Psoas muscle (tissue), 8 donors: ENCODE results near the gene RHEX. TPM values are rescaled to one million over a fixed set of nuclear protein-coding genes. Genes with fewer than 3 reads are reported as not detected.

Experiments
- ATAC-seq, 4 donors: fragments of 200-7000 bp; cut with Tn5 transposase; one replicate each; pipeline ENCODE4 v1.9.1; 2020; ENCODE audit warnings: moderate library complexity in 3 of 4, mild to moderate bottlenecking in 2 of 4
- DNase-seq, 2 donors: peaks; one replicate each; pipeline ENCODE4 v3.0.0-alpha.2; 2020
- H3K27ac ChIP-seq: fragments of 200-600 bp; one replicate; pipeline ENCODE4 v1.8.0; 2022
- H3K27me3 ChIP-seq, 3 donors: fragments of 200-600 bp in 1 of 3; one replicate each; pipeline versions ENCODE4 v1.6.1 to v1.8.0; 2013 to 2022; ENCODE audit warnings: low read length in 2 of 3, mild to moderate bottlenecking in 2 of 3, moderate library complexity in 1 of 3; ENCODE audit not compliant: insufficient read depth in 3 of 3
- H3K36me3 ChIP-seq, 2 donors: fragments of 200-600 bp in 1 of 2; one replicate each; pipeline versions ENCODE4 v1.6.1 to v1.8.0; 2013 to 2022; ENCODE audit warnings: low read depth in 1 of 2, mild to moderate bottlenecking in 1 of 2, moderate library complexity in 1 of 2; ENCODE audit not compliant: insufficient read depth in 1 of 2
- H3K4me1 ChIP-seq: fragments of 200-600 bp; one replicate; pipeline ENCODE4 v1.8.0; 2022
- H3K4me3 ChIP-seq: fragments of 200-600 bp; one replicate; pipeline ENCODE4 v1.8.0; 2022; ENCODE audit warnings: mild to moderate bottlenecking
- H3K9me3 ChIP-seq: fragments of 200-600 bp; one replicate; pipeline ENCODE4 v1.8.0; 2022
- CTCF ChIP-seq: fragments of 200-600 bp; IDR thresholded peaks from one replicate; pipeline ENCODE4 v1.8.0; 2022; ENCODE audit warnings: antibody characterized with exemption
- WGBS, 3 donors: extraction: QIAGEN DNeasy Blood & Tissue Kit; methylation state at CpG; one replicate each; pipeline versions ENCODE4 v1.1.6 to v1.1.7; 2013; 5-methylcytosine and 5-hydroxymethylcytosine counted together
- intact Hi-C, 2 donors: fragments of 100-400 bp; cut with DNase I; formaldehyde crosslinking; loops; one replicate each; pipeline versions ENCODE4 v1.11.0 to v1.14.2; 2022
- polyA plus RNA-seq, 3 donors: library from polyadenylated mRNA; stranded (reverse); fragments of 200-250 nt; gene quantifications; one replicate each; pipeline ENCODE4 v1.2.3, GENCODE V29; 2013
- total RNA-seq, 4 donors: library from RNA; stranded (reverse); fragmentation: NEBNext Ultra II Directional in 2 of 4; extraction: Animal tissue kit (Norgen Biotek cat#: 25700) in 2 of 4; gene quantifications; one replicate each; pipeline versions ENCODE4 v1.2.1 to v1.2.4, GENCODE V29; 2021 to 2023
- donor health status: healthy with polysubstance abuse.
- donor health status: DM: no; HTN: no; CAD: no; lungs with moderate emphysema.
- donor health status: Bipolar disorder and iron deficiency.
- donor health status: healthy.
- donor health status: DM: yes; HTN: yes; CAD: no.
- donor health status: DM: no; HTN: no; CAD: no.
- donor health status: DM: no; HTN: no; CAD: no.
- donor health status: DM: yes; HTN: yes; CAD: no.

RHEX gene
- total and polyA plus RNA-seq, 7 donors = 0.13 to 0.95 (median 0.40) TPM; not detected in 1

DNA sequence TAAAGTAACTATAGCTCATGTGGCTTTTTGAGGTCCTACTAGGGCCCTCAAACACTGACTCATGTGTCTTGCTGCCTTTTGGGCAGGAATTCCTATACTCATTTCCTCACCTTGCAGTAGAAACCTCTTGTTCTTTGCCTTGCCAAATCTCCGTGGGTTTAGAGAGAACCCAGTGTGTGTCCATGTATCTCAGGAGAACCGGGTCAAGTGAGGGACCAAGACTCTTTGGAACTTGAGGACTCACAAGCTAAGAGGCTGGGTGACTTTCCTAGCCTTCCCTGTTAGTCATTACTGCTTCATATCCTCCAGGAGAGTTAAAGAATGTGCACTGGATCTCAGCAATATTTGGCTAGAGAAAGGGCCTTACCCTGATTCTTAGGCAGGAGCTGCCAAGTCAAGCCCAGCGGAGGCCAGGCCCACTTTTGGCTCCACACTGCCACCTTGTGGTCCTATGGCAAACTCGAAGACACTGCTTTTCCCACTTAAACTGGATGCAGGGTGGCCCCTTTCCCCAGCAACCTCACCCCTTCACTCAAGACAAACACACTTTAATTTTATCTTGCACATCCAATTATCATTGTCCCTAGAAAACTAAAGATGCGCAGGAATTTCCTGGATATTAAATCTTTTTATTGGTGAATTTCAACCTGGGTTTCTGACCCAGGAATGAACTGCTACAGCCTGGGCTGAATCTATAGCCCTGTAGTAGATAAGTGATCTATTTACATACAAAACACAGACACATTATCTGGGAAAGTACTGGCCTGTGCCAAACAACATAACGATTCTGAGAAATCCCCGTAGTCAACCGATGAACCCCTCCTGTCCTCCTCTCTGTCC, 53.6 kb downstream of the RHEX start:
- peak; percentile 83 to 94 (median 90) for ATAC-seq
- Histone ChIP-seq H3K36me3 (no peaks in the 10 kb centered on the region), H3K9me3 (no peaks in the 10 kb centered on the region), H3K4me1 (no peaks in the 10 kb centered on the region), H3K27me3 (no peaks in the 10 kb centered on the region), H3K27ac (no peak overlapping the region), H3K4me3 (no peak overlapping the region)
- DNase-seq = peak; percentile 77 to 85
- TF ChIP-seq CTCF = peak; percentile 88
- intact Hi-C loops = loop anchor here (1.0 to 5.0 kb wide), 6 partner anchors 74 to 314 kb away; no protein-coding TSS in a partner anchor
- WGBS, 3 donors = 44 to 47% (median 47%) methylated on average over 8 of the region's 8 CpGs

- H3K27ac ChIP-seq = no peak overlapping the region
- TF ChIP-seq CTCF = no peak
- H3K4me3 ChIP-seq = no peak overlapping the region
- H3K4me1 ChIP-seq = no peaks in the 10 kb centered on the region
- H3K9me3 ChIP-seq = no peaks in the 10 kb centered on the region
- WGBS, 3 donors = 66 to 70% (median 68%) methylated on average over 7 of the region's 7 CpGs
- no peak for DNase-seq
- no peaks in the 10 kb centered on the region for H3K36me3 ChIP-seq
- H3K27me3 ChIP-seq = no peaks in the 10 kb centered on the region
- no peak for ATAC-seq
- intact Hi-C loops = loop anchor here (2.0 to 5.0 kb wide), 5 partner anchors 75 to 315 kb away; no protein-coding TSS in a partner anchor
These were observed 54.2 kb downstream of the RHEX start for GRCh38 chr1:206107168-206107544.

DNA sequence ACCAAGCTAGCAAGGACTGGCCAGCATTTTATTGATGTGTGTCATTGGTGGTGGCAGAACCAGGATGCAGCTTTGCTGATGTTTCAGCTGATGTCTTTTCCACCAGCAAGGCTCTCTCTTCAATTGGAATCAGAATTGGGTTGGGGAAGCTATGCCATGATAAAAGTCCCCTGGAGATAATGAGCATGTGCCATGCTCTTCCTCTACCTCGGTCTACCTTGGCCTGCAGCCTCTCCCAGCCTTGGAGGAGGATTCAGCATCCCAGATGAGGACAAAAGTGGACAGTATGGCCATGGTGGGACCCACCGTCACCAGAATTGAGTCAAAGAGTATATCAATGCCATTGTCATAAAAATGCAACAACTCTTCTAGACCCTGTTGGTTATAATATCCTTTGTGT, 55.7 kb downstream of the RHEX start:
- H3K4me3 ChIP-seq = no peak overlapping the region
- ATAC-seq (no peak), DNase-seq (no peak)
- no peaks in the 10 kb centered on the region for H3K27me3 ChIP-seq
- 79 to 90% (median 83%) methylated on average over 2 of the region's 2 CpGs for WGBS, 3 donors
- H3K27ac ChIP-seq = no peak overlapping the region
- H3K4me1 ChIP-seq = no peaks in the 10 kb centered on the region
- no peaks in the 10 kb centered on the region for H3K9me3 ChIP-seq
- no peak for TF ChIP-seq CTCF
- intact Hi-C loops = loop anchor here (5.0 kb wide), 4 partner anchors 76 to 316 kb away; no protein-coding TSS in a partner anchor
- H3K36me3 ChIP-seq = no peaks in the 10 kb centered on the region

- Histone ChIP-seq H3K27ac (no peak overlapping the region), H3K27me3 (peaks cover 0 to 4% (median 0%) of the 10 kb centered on the region in 3 donors), H3K9me3 (no peaks in the 10 kb centered on the region), H3K4me1 (no peaks in the 10 kb centered on the region), H3K4me3 (no peak overlapping the region), H3K36me3 (no peaks in the 10 kb centered on the region)
- DNase-seq = no peak
- no peak for TF ChIP-seq CTCF
- intact Hi-C loops = loop anchor here (5.0 kb wide), 4 partner anchors 77 to 317 kb away; no protein-coding TSS in a partner anchor
- 81 to 92% (median 89%) methylated on average over 4 of the region's 4 CpGs for whole genome bisulfite sequencing, 3 donors
- ATAC-seq = no peak
These were observed 56.7 kb downstream of the RHEX start for GRCh38 chr1:206109718-206110117.
